H1 (cell line): ENCODE data around the gene TXNRD3. TPM values are rescaled to one million over a fixed set of nuclear protein-coding genes. Genes with fewer than 3 reads are reported as not detected.

Experiments used
- CEBPB ChIP-seq: IDR thresholded peaks from 2 replicates; pipeline ENCODE4 v1.6.1; 2012; ENCODE audit warnings: low read depth, low read length
- CHD7 ChIP-seq: fragments of 300-600 bp; sonication (generic); IDR thresholded peaks from 2 replicates; pipeline ENCODE4 v1.7.1; 2012; ENCODE audit warnings: low read length, moderate library complexity, mild to moderate bottlenecking, inconsistent platforms; ENCODE audit not compliant: insufficient replicate concordance
- CTCF ChIP-seq, 3 experiments: IDR thresholded peaks; 1 replicate in 2 of 3; 2 replicates in 1 of 3; pipeline versions ENCODE4 v1.5.1 to v1.6.1; 2011; ENCODE audit warnings: low read length in 3 of 3, mild to moderate bottlenecking in 3 of 3, inconsistent platforms in 2 of 3, low read depth in 1 of 3, moderate library complexity in 1 of 3; ENCODE audit not compliant: insufficient read depth in 1 of 3; ENCODE audit errors: control extremely low read depth in 1 of 3
- KDM1A ChIP-seq: fragments of 200-600, 300-600 bp; sonication (generic); IDR thresholded peaks from 2 replicates; pipeline ENCODE4 v1.7.1; 2016; ENCODE audit warnings: mild to moderate bottlenecking, low read length, borderline replicate concordance
- NANOG ChIP-seq: IDR thresholded peaks from 2 replicates; pipeline ENCODE4 v1.6.1; 2011; ENCODE audit warnings: low read length, low read depth, mild to moderate bottlenecking, inconsistent platforms; ENCODE audit not compliant: insufficient read depth, poor library complexity, severe bottlenecking
- POLR2AphosphoS5 ChIP-seq: IDR thresholded peaks from 2 replicates; pipeline ENCODE4 v1.6.1; 2011; ENCODE audit warnings: low read depth, low read length
- polyA plus RNA-seq, 7 experiments: library from polyadenylated mRNA; depleted of rRNA in 3 of 7; stranded (reverse) in 5 of 7; unstranded in 2 of 7; fragments of >200 nt in 5 of 7; fragments of 200-250 nt in 2 of 7; gene quantifications; 1 replicate in 5 of 7; 2 replicates in 1 of 7; 4 replicates in 1 of 7; pipeline versions ENCODE4 v1.2.1 to v1.2.3, GENCODE V29; 2011 to 2013; ENCODE audit warnings: missing spikeins in 2 of 7, mixed read lengths in 2 of 7
- total RNA-seq: library from RNA; stranded (reverse); fragmentation: NEBNext Ultra II Directional; extraction: Animal tissue kit (Norgen Biotek cat#: 25700); gene quantifications from 2 replicates; pipeline ENCODE4 v1.2.1, GENCODE V29; 2021

Gene TXNRD3
- total and polyA plus RNA-seq, 2 of the 8 experiments (the other 6 are each of a cell fraction or from before 2014, with no cell fraction given): 3.4 to 4.3 TPM

GRCh38 chr3:126558336-126559071 is 96.4 kb downstream of the TXNRD3 start, which contains the start of gene C3orf22 (continued):
- no peak for TF ChIP-seq CTCF (IDR thresholded peaks at IDR 0.05; ENCODE audit: control extremely low read depth in 1 of 3, insufficient read depth in 1 of 3, low read depth in 1 of 3, low read length in 3 of 3)
- no peak for TF ChIP-seq POLR2AphosphoS5
- no peak for TF ChIP-seq NANOG
- no peak for TF ChIP-seq CEBPB
- TF ChIP-seq KDM1A: no peak
- no peak for TF ChIP-seq CHD7
